Kidney epithelial cell (primary cell): Measurements from ENCODE around the gene UTP20. TPM values are rescaled to one million over a fixed set of nuclear protein-coding genes. Genes with fewer than 3 reads are reported as not detected.

Experiments used
- DNase-seq: peaks from one replicate; pipeline ENCODE4 v3.0.0-alpha.2; 2010; ENCODE audit warnings: low read depth
- H3K27me3 ChIP-seq: 2 replicates; pipeline ENCODE4 v1.6.0; 2011; ENCODE audit warnings: low read length; ENCODE audit not compliant: control insufficient read depth, insufficient read depth
- H3K36me3 ChIP-seq: 2 replicates; pipeline ENCODE4 v1.5.1; 2011; ENCODE audit warnings: low read length; ENCODE audit not compliant: control insufficient read depth, insufficient read depth
- H3K4me3 ChIP-seq: 2 replicates; pipeline ENCODE4 v1.5.1; 2011; ENCODE audit warnings: low read depth, mild to moderate bottlenecking, control low read depth, low read length
- CTCF ChIP-seq: IDR thresholded peaks from 2 replicates; pipeline ENCODE4 v1.5.1; 2011; ENCODE audit warnings: mild to moderate bottlenecking, moderate library complexity, low read length, control low read depth, inconsistent platforms; ENCODE audit not compliant: insufficient read depth, poor library complexity, severe bottlenecking
- total RNA-seq: library from RNA; depleted of rRNA; stranded (reverse); fragments of >200 nt; gene quantifications from 2 replicates; pipeline ENCODE4 v1.2.3, GENCODE V29; 2015

Gene UTP20
- total RNA-seq, 1 donor from 2014 or later = 16.5 TPM

- TF ChIP-seq CTCF = no peak
- no peaks in the 10 kb centered on the region for H3K36me3 ChIP-seq
- no peak overlapping the region for H3K4me3 ChIP-seq
- H3K27me3 ChIP-seq = no peaks in the 10 kb centered on the region
- DNase-seq = no peak
Measured at GRCh38 chr12:101343893-101344292, 64.0 kb downstream of the UTP20 start.

DNA sequence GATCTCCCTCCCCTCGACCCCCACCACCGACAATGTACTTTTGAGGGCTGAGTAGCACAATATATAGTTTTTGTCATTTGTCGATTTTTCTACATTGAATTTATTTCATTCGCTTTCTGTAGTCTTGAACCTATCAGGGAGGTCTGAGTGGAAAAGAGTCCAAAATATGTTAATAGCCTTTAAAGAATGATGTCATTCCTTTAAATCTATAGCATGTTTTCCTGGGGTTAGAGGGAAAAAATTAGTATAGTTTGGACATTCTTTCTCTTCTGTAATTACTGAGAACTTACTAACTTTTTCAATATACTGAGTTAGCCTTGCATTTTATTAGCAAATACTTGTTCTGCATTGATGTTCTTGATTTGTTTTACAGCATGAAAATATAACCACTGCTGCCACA, 71.8 kb downstream of the UTP20 start:
- TF ChIP-seq CTCF = no peak
- Histone ChIP-seq H3K4me3 (no peak overlapping the region), H3K36me3 (no peaks in the 10 kb centered on the region), H3K27me3 (no peaks in the 10 kb centered on the region)
- no peak for DNase-seq

GRCh38 chr12:101356794-101357193, 76.9 kb downstream of the UTP20 start:
- Histone ChIP-seq H3K4me3 (no peak overlapping the region), H3K36me3 (no peaks in the 10 kb centered on the region), H3K27me3 (no peaks in the 10 kb centered on the region)
- no peak for TF ChIP-seq CTCF
- no peak for DNase-seq

DNA sequence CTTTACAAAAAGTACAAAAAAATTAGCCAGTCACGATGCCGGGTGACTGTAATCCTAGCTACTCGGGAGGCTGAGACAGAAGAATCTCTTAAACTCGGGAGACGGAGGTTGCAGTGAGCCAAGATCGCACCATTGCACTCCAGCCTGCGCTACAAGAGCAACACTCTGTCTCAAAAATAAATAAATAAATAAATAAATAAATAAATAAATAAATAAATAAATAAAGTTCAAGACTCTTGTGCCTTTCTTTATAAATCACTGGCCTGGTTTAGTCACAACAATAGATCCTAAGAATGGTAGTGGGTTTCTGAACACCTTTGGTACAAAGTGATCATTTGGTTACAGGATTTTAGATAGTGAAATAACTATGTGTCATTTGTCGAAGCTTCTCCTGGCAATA, 81.5 kb downstream of the UTP20 start:
- TF ChIP-seq CTCF = no peak

DNA sequence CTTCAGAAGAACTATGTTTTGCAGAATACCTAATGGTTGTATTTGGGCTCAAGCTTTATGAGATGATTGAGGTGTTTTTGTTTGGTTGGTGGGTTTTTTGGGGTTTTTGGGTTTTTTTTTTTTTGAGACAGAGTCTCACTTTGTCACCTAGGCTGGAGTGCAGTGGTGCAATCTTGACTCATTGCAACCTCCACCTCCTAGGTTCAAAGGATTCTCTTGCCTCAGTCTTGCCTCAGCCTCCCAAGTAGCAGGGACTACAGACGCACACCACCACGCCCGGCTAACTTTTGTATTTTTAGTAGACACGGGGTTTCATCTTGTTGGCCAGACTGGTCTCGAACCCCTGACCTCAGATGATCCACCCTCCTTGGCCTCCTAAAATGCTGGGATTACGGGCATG, 88.1 kb downstream of the UTP20 start:
- Histone ChIP-seq H3K36me3 (no peaks in the 10 kb centered on the region), H3K27me3 (no peaks in the 10 kb centered on the region), H3K4me3 (no peak overlapping the region)
- TF ChIP-seq CTCF = no peak
- no peak for DNase-seq

More for the DNA sequence above, 81.5 kb downstream of the UTP20 start:
- H3K27me3 ChIP-seq = no peaks in the 10 kb centered on the region
- H3K4me3 ChIP-seq = no peak overlapping the region
- no peak for DNase-seq
- H3K36me3 ChIP-seq = no peaks in the 10 kb centered on the region

GRCh38 chr12:101372431-101372830, 92.5 kb downstream of the UTP20 start:
- TF ChIP-seq CTCF = no peak
- H3K4me3 ChIP-seq = no peak overlapping the region
- H3K36me3 ChIP-seq = no peaks in the 10 kb centered on the region
- no peak for DNase-seq
- no peaks in the 10 kb centered on the region for H3K27me3 ChIP-seq
